ENCODE measurements around the gene BFAR.
"Not testable (repeated sequence)": the region's sequence is repeated elsewhere in the genome, so short reads cannot be mapped to it uniquely, and the experiment has no call there.

BFAR gene

GRCh38 chr16:14636179-14636950 lies 3.6 kb downstream of the BFAR start:
- not testable (repeated sequence) for DNase-seq

GRCh38 chr16:14636951-14637240 lies 4.1 kb downstream of the BFAR start:
- not testable (repeated sequence) for DNase-seq

GRCh38 chr16:14640538-14640937 lies 7.8 kb downstream of the BFAR start:
- DNase-seq = no peak

GRCh38 chr16:14641206-14641605 lies 8.5 kb downstream of the BFAR start:
- no peak for DNase-seq

GRCh38 chr16:14641926-14642325 lies 9.2 kb downstream of the BFAR start:
- DNase-seq = no peak

- DNase-seq = no peak
Observed at GRCh38 chr16:14649816-14650215, 17.1 kb downstream of the BFAR start.

- DNase-seq = no peak
Observed at GRCh38 chr16:14650629-14651028, 17.9 kb downstream of the BFAR start.

GRCh38 chr16:14652726-14653125 lies 20.0 kb downstream of the BFAR start:
- no peak for DNase-seq

- DNase-seq = no peak
Observed at GRCh38 chr16:14658063-14658462, 25.3 kb downstream of the BFAR start.

- no peak for DNase-seq
Observed at GRCh38 chr16:14667347-14668266, 34.9 kb downstream of the BFAR start.

- no peak for DNase-seq
Observed at GRCh38 chr16:14668556-14669223, 35.9 kb downstream of the BFAR start.

- no peak for DNase-seq
Observed at GRCh38 chr16:14669776-14670175, 37.0 kb downstream of the BFAR start.

GRCh38 chr16:14672403-14672971 lies 39.7 kb downstream of the BFAR start:
- no peak for DNase-seq

GRCh38 chr16:14676633-14677032 lies 43.9 kb downstream of the BFAR start:
- no peak for DNase-seq

GRCh38 chr16:14677627-14678026 lies 44.9 kb downstream of the BFAR start:
- no peak for DNase-seq

GRCh38 chr16:14678748-14679497 lies 46.2 kb downstream of the BFAR start:
- DNase-seq = no peak

- DNase-seq = not testable (repeated sequence)
Observed at GRCh38 chr16:14680396-14680795, 47.6 kb downstream of the BFAR start.

- no peak for DNase-seq
Observed at GRCh38 chr16:14681115-14681514, 48.4 kb downstream of the BFAR start.

- no peak for DNase-seq
Observed at GRCh38 chr16:14682121-14682520, 49.4 kb downstream of the BFAR start.

- not testable (repeated sequence) for DNase-seq
Observed at GRCh38 chr16:14685870-14686793, 53.4 kb downstream of the BFAR start.

GRCh38 chr16:14694129-14694528 lies 61.4 kb downstream of the BFAR start, which contains the start of gene PLA2G10:
PLA2G10 (minus strand) TSS chr16:14694308; CDS start chr16:14694229, 79 bp downstream.
- not testable (repeated sequence) for DNase-seq

Data from activated effector memory CD4-positive, alpha-beta T cell treated with Interleukin-2 at 50 U/mL for 16 hours (primary cell).